ENCODE data around the gene WDR33.

The WDR33 gene

GRCh38 chr2:127701651-127702394, 109.1 kb downstream of the WDR33 start:
- H3K4me3 ChIP-seq (ENCODE audit: low read depth, low read length): peak overlapping the region; percentile 55
- DNase-seq: peak; percentile 83

DNA sequence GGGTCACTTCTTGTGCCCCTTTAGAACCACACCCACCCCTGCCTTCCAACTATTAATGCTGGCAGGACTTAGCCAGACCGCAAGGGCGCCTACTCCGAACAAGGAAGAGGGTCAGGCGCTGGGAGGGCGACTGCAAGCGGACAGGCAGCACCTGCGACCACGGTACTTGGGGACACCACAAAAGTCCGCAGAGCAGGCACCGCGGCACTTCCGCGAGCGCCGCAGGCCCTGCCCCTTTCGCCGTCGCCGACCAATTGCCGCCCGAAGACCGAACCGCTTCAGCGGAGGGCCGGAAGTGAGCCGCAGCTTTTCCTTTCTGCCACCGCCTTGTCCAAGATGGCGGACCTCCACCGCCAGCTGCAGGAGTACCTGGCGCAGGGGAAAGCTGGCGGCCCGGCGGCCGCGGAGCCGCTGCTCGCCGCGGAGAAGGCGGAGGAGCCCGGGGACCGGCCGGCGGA, 109.7 kb downstream of the WDR33 start, which contains the start of gene SFT2D3:
Gene SFT2D3, plus strand, starts transcription at position 305 of the 458 bp plus-strand sequence. Its CDS starts 32 bp downstream, at position 337.
- no peak for TF ChIP-seq CTCF (IDR thresholded peaks at IDR 0.05; ENCODE audit: low read depth, low read length)
- Histone ChIP-seq H3K9me3 (ENCODE audit: severe bottlenecking) (no peaks in the 10 kb centered on the region), H3K27me3 (ENCODE audit: insufficient read depth, low read depth, severe bottlenecking) (no peaks in the 10 kb centered on the region), H3K27ac (peak within 1 kb of the TSS; percentile 96), H3K36me3 (peaks cover 20% of the 10 kb centered on the region), H3K4me3 (ENCODE audit: low read depth, low read length) (peak within 1 kb of the TSS; percentile 55)
- DNase-seq: peak; percentile 94

More at GRCh38 chr2:127701651-127702394, 109.1 kb downstream of the WDR33 start:
- Histone ChIP-seq H3K27me3 (ENCODE audit: insufficient read depth, low read depth, severe bottlenecking) (no peaks in the 10 kb centered on the region), H3K36me3 (peaks cover 26% of the 10 kb centered on the region), H3K27ac (peak overlapping the region; percentile 96), H3K9me3 (ENCODE audit: severe bottlenecking) (no peaks in the 10 kb centered on the region)
- TF ChIP-seq CTCF (IDR thresholded peaks at IDR 0.05; ENCODE audit: low read depth, low read length): peak; percentile 30; the same call in 1 of the 2 replicates

GRCh38 chr2:127700527-127701192, 110.3 kb downstream of the WDR33 start:
- H3K36me3 ChIP-seq: peaks cover 18% of the 10 kb centered on the region
- H3K9me3 ChIP-seq (ENCODE audit: severe bottlenecking): no peaks in the 10 kb centered on the region
- H3K4me3 ChIP-seq (ENCODE audit: low read depth, low read length): peak overlapping the region; percentile 55
- no peaks in the 10 kb centered on the region for H3K27me3 ChIP-seq (ENCODE audit: insufficient read depth, low read depth, severe bottlenecking)
- peak overlapping the region; percentile 96 for H3K27ac ChIP-seq
- TF ChIP-seq CTCF (IDR thresholded peaks at IDR 0.05; ENCODE audit: low read depth, low read length): peak; percentile 40
- DNase-seq: peak; percentile 93

- TF ChIP-seq CTCF (IDR thresholded peaks at IDR 0.05; ENCODE audit: low read depth, low read length): no peak
- Histone ChIP-seq H3K27me3 (ENCODE audit: insufficient read depth, low read depth, severe bottlenecking) (no peaks in the 10 kb centered on the region), H3K27ac (no peak overlapping the region), H3K9me3 (ENCODE audit: severe bottlenecking) (no peaks in the 10 kb centered on the region), H3K36me3 (peaks cover 8% of the 10 kb centered on the region), H3K4me3 (ENCODE audit: low read depth, low read length) (no peak overlapping the region)
- no peak for DNase-seq
Measured at GRCh38 chr2:127698553-127699355, 112.2 kb downstream of the WDR33 start.

- Histone ChIP-seq H3K4me3 (ENCODE audit: low read depth, low read length) (no peak overlapping the region), H3K36me3 (no peaks in the 10 kb centered on the region), H3K9me3 (ENCODE audit: severe bottlenecking) (no peaks in the 10 kb centered on the region), H3K27me3 (ENCODE audit: insufficient read depth, low read depth, severe bottlenecking) (no peaks in the 10 kb centered on the region), H3K27ac (no peak overlapping the region)
- no peak for TF ChIP-seq CTCF (IDR thresholded peaks at IDR 0.05; ENCODE audit: low read depth, low read length)
- DNase-seq: no peak
Measured at GRCh38 chr2:127697482-127698180, 113.3 kb downstream of the WDR33 start.
